GM21717 (cell line): ENCODE results near the gene ID3.

Source experiments
- ATAC-seq: cut with Tn5 transposase; IDR thresholded peaks from one replicate; pipeline ENCODE4 v1.9.1; 2021; ENCODE audit warnings: mild to moderate bottlenecking, moderate library complexity; ENCODE audit not compliant: unreplicated experiment

The ID3 gene

DNA sequence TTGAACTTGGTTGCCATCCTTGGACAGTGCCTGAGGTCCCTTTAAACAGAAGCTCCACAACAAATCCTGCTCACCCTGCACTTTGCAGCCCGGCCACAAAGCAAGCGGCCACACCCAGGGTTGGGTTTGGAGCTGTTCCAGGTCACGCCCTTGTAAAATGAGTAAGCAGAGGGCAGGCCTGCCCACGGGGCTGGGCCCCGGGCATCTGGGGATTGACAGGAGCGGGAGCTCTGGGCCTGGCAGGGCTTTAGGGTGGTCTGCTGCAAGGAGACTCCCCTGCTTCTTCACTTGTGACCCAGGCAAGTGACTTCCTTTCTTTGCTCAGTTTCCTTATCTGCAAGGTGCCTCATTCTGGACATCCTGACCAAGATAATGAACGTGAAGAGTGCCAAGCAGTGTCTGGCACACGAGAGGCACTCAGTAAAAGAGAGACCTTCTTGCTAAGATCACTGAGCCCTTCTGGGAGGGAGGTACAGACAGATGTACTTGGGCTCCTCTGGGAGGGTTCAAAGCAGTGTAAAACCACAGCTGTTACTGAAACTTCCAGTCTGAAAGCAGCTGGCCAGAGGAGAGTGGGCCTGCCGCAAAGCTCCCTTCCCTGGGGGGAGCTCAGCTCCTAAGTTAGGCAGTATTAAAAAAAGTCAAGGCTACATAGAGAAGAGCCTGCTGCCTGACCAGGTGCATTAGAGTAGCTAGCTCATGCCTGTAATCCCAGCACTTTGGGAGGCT lies 30.9 kb downstream of the ID3 start:
- ATAC-seq: no peak

DNA sequence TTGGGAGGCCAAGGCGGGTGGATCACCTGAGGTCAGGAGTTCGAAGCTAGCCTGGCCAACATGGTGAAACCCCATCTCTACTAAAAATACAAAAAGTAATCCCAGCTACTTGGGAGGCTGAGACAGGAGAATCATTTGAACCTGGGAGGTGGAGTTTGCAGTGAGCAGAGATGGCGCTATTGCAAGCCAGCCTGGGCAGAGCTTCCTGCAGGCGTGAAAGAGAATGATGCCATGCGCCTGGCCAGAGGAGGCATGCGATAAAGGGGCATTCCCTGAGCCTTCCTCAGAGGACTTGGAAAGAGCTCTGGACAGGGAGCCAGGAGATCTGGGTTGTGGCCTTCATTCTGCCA lies 31.4 kb downstream of the ID3 start:
- ATAC-seq: no peak

DNA sequence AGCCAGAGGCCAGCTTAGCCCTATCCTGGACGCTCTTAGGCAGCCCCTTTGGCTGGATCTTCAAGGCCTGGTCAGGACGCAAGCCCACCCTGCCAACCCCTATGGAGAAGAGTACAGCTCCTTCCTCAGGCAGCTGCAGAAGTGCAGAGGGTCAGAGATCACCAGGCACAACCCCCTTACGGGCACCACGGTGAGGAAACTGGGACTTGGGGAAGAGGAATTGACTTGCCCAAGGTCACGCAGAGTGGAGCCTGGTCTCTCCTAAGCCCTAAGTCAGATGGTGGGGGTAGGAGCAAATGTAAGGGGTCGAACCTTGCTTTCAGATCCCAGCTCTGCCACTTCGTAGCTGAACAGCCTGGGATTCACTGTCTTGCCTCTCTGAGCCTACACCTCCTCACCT lies 31.9 kb downstream of the ID3 start:
- ATAC-seq: no peak

DNA sequence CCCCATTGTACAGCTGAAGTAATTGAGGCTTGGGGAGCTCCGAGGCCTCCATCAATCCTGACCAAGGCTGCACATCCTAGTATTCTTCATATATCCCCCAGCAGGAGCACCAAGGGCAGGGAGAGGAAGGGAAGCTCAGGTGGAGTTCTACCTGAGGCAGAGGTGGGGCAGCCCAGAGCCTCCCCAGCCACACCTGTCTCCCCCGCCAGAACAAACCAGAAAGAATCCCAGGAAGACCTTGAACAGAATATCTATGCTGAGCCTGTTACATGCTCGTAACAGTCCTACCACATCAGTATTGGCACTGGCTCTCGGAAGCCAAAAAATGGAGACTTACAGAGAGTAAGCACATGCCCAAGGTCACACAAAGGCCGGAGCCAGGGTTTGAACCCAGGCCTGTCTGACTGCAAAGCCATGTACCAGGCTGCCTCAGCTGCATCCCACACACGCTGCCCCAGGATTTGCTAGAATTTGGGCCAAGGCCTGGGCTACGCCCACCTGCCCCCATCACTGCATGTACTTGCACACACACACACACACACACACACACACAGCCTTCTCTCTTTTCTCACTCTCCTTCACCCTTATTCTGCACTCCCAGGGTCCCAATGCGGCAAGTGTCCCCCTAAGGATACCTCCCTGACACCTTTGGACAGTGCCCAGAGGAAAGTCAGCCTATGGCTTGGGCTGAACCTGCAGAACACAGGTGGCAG lies 32.8 kb downstream of the ID3 start:
- no peak for ATAC-seq

DNA sequence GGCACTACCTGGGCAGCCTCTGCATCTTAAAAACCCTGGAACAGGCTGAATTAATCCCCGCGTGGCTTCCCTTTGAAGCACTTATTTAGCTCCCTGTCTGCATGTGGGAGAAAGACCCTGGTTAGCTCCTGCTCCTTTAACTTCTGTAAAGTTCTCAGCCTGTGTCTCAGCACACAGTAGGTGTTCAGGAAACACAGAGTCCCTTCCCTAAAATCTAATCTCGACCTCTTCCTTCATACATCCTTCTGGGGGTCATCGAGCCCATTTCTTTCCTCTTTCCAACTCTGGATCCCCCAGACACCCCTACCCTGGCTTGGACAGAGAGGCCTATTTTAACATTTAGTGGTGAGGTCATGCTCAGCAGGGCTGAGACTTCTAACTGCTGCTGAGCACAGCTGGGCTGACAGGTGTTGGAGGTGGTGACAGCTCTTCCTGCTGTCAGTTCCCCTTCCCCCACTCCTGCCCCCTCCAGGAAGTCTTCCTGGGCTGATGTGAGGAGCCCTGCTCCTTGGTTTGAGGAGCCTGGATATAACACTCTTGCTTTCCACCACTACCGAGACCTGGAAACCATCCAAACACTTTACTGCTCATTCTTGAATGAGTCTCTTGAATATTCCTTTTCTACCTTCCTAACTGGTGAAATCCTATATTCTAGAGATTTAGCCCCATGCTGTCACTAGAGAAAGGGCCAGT lies 33.6 kb downstream of the ID3 start:
- ATAC-seq: no peak

DNA sequence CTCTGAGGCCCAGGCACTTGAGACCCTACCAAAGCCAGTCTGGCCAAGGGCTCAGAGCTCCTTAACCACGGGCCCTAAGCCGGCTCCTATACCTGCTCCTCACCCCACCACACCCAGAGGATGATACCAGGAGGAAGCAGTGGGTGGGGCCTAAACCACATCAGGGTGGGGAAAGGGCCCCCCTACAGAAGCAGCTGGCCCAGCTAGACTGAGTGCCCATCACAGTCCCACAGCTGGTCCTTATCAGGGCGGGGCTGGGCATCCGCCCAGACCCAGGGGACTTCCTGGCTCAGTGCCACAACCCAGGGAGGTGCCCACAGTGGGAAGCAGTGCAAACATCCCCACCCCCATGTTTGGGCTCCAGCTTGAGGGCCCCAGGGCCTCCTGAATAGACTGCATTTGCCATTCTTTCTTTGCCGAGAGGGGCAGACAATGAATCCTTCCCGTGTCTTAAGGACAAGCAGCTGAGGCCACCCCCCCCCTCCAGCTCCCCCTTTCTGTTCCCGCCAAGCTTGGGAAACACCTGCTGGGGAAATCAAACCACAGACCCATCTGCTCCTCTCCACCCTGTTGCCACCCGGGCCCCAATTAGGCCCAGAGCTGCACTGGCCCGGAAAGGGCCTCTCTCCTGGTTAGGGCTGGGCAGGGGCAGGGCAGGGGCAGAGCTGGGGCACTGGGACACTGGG lies 34.4 kb downstream of the ID3 start:
- ATAC-seq: no peak

DNA sequence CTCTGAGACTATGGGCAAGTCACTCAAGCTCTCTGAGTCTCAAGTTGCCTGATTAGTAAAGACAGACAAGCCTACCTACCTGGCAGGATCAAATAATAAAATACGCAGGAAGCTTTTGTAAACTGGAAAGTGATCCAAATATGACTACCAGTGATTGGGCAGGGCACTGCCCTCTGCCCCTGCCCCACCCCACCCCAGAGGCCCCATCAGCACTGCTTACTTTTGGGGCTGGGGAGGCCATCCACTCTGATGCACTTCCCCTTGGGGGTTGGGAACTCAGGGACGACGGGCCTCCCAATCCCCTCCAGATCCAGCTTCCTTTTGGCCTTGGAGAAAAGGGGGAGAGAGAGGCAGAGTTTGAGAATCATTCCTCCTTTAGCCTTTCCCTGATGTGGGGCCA lies 35.1 kb downstream of the ID3 start:
- ATAC-seq: no peak

DNA sequence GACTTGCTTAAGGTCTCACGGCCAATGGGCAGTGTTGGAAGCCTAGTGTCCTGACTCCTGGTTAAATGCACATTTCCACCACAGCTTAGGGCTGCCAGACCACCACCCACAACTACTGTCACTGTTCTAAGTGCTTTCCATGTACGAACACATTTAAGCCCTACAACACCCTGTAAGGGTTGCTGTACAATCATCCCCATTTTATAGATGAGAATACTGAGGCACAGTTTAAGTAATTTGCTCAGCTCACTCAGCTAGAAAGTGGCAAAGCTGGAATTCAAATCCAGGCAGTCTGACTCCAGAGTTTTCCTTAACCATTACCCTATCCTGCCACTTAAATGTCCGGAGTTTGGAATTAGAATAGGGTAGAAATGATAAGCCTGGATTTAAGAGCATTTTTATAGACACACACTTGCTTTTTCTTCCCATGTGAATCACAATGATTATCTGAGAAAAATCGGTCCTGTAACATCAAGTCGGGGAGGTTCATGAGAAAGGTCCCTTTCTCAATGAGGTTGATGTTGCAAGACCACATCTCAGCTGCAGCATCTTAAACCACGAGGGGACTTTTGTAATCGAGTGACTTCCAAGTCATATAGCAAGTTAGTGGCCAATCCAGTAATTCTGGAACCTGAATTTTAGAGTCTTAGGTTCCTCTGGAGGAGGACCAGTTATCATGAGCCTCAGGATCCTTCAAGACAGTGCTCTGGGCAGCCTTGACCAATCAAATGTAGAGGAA lies 36.9 kb downstream of the ID3 start:
- ATAC-seq: no peak

DNA sequence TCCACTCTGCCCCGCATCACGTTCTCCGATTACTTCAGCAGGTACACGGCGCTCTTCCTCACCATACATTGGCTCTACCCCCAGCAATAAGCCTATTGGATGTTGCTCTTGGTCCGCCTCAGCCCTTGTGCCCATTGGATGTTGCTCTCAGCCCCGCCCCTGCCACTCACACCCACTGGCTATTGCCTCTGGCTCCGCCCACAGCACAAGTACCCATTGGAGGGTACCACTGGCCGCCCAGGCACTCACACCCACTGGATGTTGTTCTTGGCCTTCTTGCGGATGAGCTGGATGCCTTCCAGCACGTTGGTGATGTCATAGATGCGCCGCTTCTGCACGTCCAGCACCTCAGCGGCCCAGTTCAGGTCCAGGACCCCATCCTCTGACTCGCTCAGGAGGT lies 37.7 kb downstream of the ID3 start:
- ATAC-seq: no peak

DNA sequence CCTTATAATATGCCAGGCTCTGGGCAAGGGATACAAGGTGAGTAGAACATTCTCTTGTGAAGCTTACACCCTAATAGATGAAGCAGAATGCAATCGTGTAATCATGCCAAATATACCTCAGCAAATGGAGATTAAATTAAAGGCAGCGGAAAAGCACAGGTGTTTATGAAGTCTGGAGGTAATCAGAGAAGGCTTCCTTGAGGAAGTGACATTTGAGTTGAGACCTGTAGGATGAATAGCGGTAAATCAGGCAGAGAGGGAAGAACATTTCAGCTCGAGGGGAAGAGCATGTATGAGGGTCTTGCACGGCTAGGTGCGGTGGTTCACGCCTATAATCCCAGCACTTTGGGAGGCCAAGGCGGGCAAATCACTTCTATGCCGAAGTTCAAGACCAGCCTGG lies 41.7 kb downstream of the ID3 start:
- no peak for ATAC-seq

DNA sequence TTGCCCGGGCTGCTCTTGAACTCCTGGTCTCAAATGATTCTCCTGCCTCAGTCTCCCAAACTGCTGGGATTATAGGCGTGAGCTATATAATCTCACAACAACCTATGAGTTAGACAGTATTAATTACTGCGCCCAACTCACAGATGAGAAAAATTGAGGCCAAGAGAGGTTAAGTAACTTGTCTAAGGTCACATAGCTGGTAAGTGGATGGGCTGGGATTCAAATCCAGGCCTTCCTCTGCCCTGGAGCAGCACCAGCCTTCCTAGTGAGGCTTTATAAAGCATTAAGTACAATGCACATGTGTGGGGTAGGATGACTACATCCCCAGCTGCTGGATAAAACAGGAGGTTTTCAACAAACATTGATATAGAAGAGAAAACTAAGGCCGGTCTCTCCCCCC lies 43.4 kb downstream of the ID3 start:
- no peak for ATAC-seq

DNA sequence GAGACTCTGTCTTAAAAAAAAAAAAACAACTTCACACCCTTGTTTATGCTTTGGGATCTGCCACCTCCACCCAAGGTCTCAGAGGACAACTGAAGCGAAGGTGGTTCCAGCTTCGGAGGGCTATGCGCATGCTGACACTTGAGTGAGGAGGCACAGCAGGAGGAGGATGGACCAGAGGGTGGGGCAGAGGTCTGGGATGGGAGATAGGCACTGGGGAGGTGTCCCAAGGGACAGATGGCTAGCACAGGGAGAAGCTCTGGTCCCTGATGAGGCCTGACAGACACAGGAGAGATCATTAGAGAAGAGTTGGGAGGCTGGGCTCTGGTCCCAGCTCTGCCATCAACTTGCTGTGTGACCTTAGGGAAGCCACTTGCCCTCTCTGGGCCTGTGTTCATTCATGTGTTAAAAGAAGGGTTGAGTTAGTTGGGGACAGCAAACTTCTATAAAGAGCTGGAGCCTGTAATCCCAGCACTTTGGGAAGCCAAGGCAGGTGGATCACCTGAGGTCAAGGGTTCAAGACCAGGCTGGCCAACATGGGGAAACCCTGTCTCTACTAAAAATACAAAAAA lies 45.1 kb downstream of the ID3 start:
- ATAC-seq: no peak

DNA sequence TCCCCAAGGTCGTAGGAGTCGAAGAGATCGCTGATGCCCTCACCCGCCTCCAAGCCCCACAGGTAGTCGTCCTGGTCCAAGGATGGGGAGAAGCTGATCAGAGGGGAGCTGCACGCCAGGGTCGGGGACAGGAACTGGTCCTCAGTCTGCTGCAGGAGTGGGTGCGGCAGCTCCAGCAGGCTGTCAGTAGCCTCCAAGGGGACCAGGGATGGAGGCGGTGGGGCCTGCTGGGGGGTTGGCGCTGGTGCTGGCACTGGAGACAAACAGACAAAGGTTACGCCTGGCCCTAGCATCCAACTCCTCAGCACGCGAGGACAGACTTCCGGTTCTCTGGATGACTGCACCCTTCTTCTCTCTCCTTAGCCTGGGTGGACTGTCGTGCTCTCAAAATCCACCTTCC lies 49.4 kb downstream of the ID3 start:
- ATAC-seq: no peak
